DMS53 treated with DMSO at 0.1 percent for 48 hours (cell line): ENCODE data around the gene MYLK.

Experiments used
- DNase-seq: peaks from one replicate; lab custom pipeline; 2025; ENCODE audit not compliant: unreplicated experiment; lab: John Stamatoyannopoulos, UW

The MYLK gene

GRCh38 chr3:123878807-123879206, 5.3 kb downstream of the MYLK start:
- no peak for DNase-seq

- no peak for DNase-seq
Measured at GRCh38 chr3:123877965-123878364, 6.2 kb downstream of the MYLK start.

DNA sequence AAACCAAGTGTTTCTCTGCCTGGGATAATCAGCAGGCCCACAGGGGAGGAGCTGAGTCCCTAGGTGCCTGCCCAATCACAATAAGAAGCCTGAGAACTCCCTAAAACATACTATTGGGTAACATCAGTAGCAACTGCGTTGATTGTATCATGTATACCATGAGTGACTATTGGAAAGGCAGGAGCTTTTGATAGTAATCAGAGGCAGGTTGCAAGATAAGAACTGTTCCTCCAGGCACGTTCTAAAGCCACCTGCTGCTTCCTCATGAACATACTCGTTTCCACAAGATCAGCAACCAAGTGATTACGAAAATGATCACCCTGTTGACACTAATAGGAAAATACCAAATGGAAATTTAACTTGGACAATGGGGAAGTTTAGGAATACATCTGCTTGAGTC, 6.7 kb downstream of the MYLK start:
- DNase-seq: no peak

DNA sequence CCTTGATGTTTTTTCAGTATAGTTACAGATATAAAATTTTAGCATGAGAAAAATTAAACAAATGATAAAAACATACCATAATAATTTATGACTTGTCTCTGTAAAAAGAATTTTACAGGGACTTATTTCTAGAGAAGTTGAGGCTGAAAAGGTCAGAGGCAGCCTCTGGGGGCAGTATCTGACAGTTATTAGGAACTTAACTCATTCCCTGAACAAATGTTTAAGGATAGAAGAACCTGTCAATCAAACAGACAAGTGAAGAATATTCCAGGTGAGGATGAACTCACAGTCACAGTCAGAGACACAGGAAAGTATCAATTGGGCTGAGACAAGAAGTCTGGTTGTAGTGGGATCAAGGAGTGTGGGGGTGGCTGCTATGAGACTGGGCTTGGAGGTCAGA, 7.3 kb downstream of the MYLK start:
- DNase-seq: no peak

DNA sequence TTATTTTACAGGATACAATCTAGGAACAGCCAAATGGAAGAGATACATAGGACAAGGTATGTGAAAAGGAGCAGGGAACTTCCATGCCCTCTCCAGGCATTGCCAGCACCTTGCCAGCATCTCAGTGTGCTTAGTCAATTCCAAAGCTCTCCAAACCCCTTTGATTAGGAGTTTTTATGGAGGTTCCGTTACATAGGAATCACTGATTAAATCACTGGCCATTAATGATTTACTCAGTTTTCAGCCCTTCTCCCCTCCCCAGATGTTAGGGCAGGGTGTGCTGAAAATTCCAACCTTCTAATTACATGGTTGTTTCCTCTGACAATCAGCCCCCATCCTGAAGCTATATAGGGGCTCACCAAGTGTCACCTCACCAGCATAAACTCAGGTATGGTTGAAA, 11.5 kb downstream of the MYLK start:
- no peak for DNase-seq

GRCh38 chr3:123871946-123872345, 12.2 kb downstream of the MYLK start:
- DNase-seq: peak; percentile 51

GRCh38 chr3:123870033-123870432, 14.1 kb downstream of the MYLK start:
- no peak for DNase-seq

DNA sequence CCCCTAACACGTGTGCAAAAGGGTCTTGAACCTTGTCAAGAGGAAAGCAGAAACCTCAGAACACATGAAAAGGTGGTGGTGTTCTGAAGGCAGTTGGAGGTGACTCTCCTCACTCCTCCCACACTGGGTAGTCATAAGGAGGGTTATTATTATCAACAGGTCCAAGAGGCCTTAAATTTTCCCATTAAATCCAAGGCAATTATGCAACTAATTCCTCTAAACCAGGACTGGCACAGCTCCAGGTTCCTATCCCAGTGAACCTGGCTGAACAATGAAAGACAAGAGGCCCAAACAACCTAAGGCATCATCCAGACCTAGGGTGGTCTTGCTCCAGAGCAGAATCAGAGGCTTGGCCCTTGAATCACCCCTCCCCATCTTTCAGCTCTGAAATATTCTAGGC, 15.0 kb downstream of the MYLK start:
- DNase-seq: no peak

DNA sequence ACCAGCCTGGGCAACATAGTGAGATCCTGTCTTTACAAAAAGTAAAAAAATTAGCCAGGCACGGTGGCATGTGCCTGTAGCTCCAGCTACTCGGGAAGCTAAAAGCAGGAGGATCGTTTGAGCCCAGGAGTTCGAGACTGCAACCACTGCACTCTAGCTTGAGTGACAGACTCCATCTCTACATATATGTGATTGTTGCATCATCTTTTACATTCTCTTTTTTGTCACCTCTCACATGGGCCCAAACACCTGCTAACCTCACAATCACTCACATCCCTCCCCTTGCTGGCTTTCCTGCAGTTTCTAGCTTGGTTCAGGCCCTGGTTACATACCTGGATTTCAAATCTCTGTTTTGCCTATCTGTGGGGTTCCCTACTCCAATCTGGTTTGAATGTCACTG, 19.4 kb downstream of the MYLK start:
- no peak for DNase-seq

DNA sequence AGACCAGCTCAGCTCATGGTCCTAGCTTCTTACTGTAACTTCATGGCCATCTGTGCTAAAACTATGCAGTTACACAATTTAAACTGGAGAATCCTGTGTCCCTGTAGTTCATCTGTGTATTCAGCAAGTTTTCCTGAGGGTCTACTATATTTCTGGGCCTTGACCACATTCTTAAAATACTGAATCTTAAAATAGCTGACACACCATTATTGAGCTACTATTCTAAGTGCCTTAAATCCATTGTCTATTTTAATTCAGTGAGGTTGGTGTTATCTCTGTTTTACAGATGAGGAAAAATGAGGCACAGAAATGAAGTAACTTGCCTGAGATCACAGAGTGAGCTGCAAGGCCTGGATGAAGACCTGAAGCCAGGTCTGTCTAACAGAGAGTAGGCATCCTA, 22.0 kb downstream of the MYLK start:
- DNase-seq: no peak

GRCh38 chr3:123861081-123861836, 22.9 kb downstream of the MYLK start:
- no peak for DNase-seq

GRCh38 chr3:123859177-123859576, 25.0 kb downstream of the MYLK start:
- DNase-seq: no peak

- no peak for DNase-seq
Measured at GRCh38 chr3:123854905-123855304, 29.2 kb downstream of the MYLK start.

GRCh38 chr3:123853686-123854372, 30.3 kb downstream of the MYLK start:
- DNase-seq: no peak

DNA sequence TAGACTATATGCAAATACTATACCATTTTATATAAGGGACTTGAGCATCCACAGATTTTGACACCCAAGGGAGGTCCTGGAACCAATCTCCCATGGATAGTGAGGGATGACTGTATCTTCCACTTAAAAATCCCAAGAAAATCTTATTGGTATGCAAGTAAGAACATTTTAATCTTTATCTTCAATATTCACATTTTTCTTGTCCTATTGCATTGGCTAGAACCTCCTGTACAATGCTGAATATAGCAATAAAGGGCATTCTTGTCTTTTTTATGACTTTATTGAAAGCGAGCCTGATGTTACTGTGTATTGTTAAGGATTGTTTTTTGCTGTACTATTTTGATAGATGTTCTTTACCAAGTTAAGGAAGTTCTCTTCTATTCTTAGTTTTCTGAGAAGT, 36.9 kb downstream of the MYLK start:
- DNase-seq: no peak

DNA sequence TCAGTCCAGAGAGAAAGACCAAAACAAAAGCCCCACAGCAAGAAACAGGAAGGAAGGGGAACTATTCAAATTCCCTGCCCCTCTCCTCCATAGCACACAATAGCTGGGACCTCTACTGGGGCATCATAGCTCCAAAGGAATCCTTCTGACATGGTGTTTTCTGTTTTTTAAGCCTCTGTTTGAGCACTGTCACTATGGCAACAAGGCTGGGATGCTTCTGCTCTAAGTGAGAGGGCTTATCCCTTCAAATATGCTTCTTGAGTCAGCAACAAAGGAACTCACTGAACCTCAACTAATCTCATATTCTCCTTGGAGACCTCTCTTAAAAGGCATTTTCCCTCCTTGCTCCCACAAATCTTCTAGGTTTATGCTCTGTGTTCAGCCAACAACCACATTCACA, 40.5 kb downstream of the MYLK start:
- no peak for DNase-seq

GRCh38 chr3:123842711-123843110, 41.4 kb downstream of the MYLK start:
- no peak for DNase-seq

GRCh38 chr3:123841476-123842238, 42.5 kb downstream of the MYLK start:
- no peak for DNase-seq

- no peak for DNase-seq
Measured at GRCh38 chr3:123840961-123841360, 43.2 kb downstream of the MYLK start.

GRCh38 chr3:123837858-123838257, 46.3 kb downstream of the MYLK start:
- no peak for DNase-seq

DNA sequence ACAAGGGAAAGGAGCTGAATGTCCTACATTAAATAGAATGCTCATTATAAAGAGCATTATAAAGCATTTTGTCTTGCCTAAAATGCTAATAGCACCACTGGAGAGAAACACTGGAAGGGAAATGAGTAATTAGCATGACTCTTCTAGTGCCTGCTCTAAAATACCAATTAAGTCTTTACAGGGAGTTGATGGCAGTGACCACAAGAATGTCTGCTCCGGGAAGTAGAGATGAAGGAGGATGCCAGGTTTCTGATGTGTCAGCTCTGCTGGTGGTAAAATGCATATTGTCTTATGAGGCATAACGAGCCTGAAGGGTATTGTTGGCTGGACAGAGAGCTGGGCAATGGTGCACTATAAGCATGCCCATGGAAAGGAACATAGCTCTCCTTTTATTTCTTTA, 49.5 kb downstream of the MYLK start:
- no peak for DNase-seq

DNA sequence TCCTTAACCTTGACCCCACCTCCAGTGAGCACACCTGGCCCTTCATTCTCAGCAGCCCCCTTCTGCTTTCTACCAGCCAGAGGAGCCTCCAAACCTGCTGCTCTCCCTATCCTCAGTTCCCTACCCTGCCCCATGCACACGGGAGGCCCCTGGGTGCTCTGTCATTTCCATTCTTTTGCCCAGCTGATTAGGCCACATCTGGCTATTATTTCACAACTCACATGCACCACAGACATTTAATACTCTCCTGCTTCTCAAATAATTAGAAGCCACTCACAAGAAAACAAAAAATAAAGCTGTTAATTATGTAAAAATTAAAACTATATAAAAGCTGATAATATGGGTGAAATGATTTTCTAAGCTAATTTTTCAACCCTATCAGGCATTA, 50.7 kb downstream of the MYLK start:
- DNase-seq: no peak
